H1 (cell line): Measurements from ENCODE around the gene VGLL4. TPM values are rescaled to one million over a fixed set of nuclear protein-coding genes. Genes with fewer than 3 reads are reported as not detected.

Source experiments
- CTCF ChIA-PET: fragments of 300-600 bp; sonication (Branson Sonifier 250); formaldehyde crosslinking; loops from one replicate; lab custom pipeline; 2021; ENCODE audit not compliant: partially characterized antibody; lab: Charles Lee
- POLR2A ChIA-PET: fragments of 300-600 bp; sonication (Branson Sonifier 250); formaldehyde crosslinking; loops from one replicate; lab custom pipeline; 2021; ENCODE audit warnings: inconsistent platforms; ENCODE audit not compliant: partially characterized antibody; lab: Charles Lee
- DNase-seq, 2 experiments: peaks; one replicate each; pipeline versions ENCODE4 v3.0.0 to v3.0.0-alpha.2; 2010 to 2022; ENCODE audit warnings: low spot score in 2 of 2, low read depth in 1 of 2, mixed read lengths in 1 of 2
- FAIRE-seq: peaks from 2 replicates; lab custom pipeline; 2011; peaks lifted over from hg19 to GRCh38; lab: Jason Lieb, UNC
- H2AFZ ChIP-seq: 2 replicates; pipeline ENCODE4 v1.8.1; 2012; ENCODE audit warnings: low read length, inconsistent platforms
- H2AK5ac ChIP-seq: 2 replicates; pipeline ENCODE4 v1.6.1; 2013; ENCODE audit warnings: low read depth, low read length
- H2BK120ac ChIP-seq: replicated peaks from 2 replicates; pipeline ENCODE3; 2013; ENCODE audit warnings: low read depth, low read length, inconsistent platforms
- H2BK12ac ChIP-seq: 2 replicates; pipeline ENCODE4 v1.6.1; 2013; ENCODE audit warnings: low read depth, low read length
- H2BK15ac ChIP-seq: 2 replicates; pipeline ENCODE4 v1.6.1; 2013; ENCODE audit warnings: low read length
- H2BK20ac ChIP-seq: 2 replicates; pipeline ENCODE4 v1.6.1; 2013; ENCODE audit warnings: low read length
- H2BK5ac ChIP-seq: 2 replicates; pipeline ENCODE4 v1.6.1; 2013; ENCODE audit warnings: low read depth, low read length
- H3K14ac ChIP-seq: 2 replicates; pipeline ENCODE4 v1.6.1; 2013; ENCODE audit warnings: inconsistent platforms; ENCODE audit not compliant: insufficient read length
- H3K18ac ChIP-seq: 2 replicates; pipeline ENCODE4 v1.6.1; 2013; ENCODE audit warnings: low read length; ENCODE audit errors: extremely low read depth
- H3K23ac ChIP-seq: 2 replicates; pipeline ENCODE4 v1.6.1; 2013; ENCODE audit warnings: inconsistent platforms; ENCODE audit not compliant: insufficient read length
- H3K23me2 ChIP-seq: 2 replicates; pipeline ENCODE4 v1.6.1; 2013; ENCODE audit warnings: low read depth, low read length
- H3K27ac ChIP-seq: 2 replicates; pipeline ENCODE4 v1.6.1; 2011; ENCODE audit warnings: low read depth, low read length, inconsistent platforms
- H3K27me3 ChIP-seq, 4 experiments: replicated peaks in 1 of 4; 1 replicate in 1 of 4; 2 replicates in 3 of 4; pipeline versions ENCODE4 v1.6.1 to v1.8.1; 2011 to 2013; ENCODE audit warnings: low read length in 3 of 4, mild to moderate bottlenecking in 3 of 4, inconsistent platforms in 2 of 4, mixed read lengths in 2 of 4, moderate library complexity in 1 of 4; ENCODE audit not compliant: control insufficient read depth in 3 of 4, insufficient read depth in 3 of 4; ENCODE audit errors: extremely low read depth in 1 of 4
- H3K36me3 ChIP-seq, 4 experiments: 2 replicates each; pipeline versions ENCODE4 v1.6.1 to v1.8.1; 2011 to 2013; ENCODE audit warnings: mild to moderate bottlenecking in 4 of 4, low read length in 3 of 4, moderate library complexity in 2 of 4, control low read depth in 1 of 4, inconsistent platforms in 1 of 4; ENCODE audit not compliant: insufficient read depth in 4 of 4, control insufficient read depth in 2 of 4
- H3K4ac ChIP-seq: replicated peaks from 2 replicates; pipeline ENCODE3; 2013; ENCODE audit warnings: low read length, low read depth, mixed read lengths, inconsistent platforms; ENCODE audit not compliant: insufficient read length
- H3K4me1 ChIP-seq, 4 experiments: replicated peaks in 1 of 4; 1 replicate in 1 of 4; 2 replicates in 3 of 4; pipeline versions ENCODE4 v1.6.1 to v1.8.1; 2011 to 2013; ENCODE audit warnings: low read length in 3 of 4, inconsistent platforms in 2 of 4, mixed read lengths in 1 of 4; ENCODE audit not compliant: insufficient read depth in 4 of 4, control insufficient read depth in 3 of 4
- H3K4me2 ChIP-seq, 2 experiments: 2 replicates each; pipeline versions ENCODE4 v1.6.1 to v1.8.1; 2011 to 2013; ENCODE audit warnings: low read depth in 2 of 2, low read length in 2 of 2, control low read depth in 1 of 2, inconsistent platforms in 1 of 2, mild to moderate bottlenecking in 1 of 2; ENCODE audit not compliant: insufficient read depth in 1 of 2
- H3K4me3 ChIP-seq, 4 experiments: fragments of 200-600, 300-600 bp in 1 of 4; sonication (generic), shearing (Covaris generic), sonication (Bioruptor Twin) in 1 of 4; 2 replicates each; pipeline versions ENCODE4 v1.5.1 to v1.8.1; 2011 to 2016; ENCODE audit warnings: low read length in 4 of 4, low read depth in 3 of 4, control low read depth in 2 of 4, inconsistent platforms in 2 of 4, mild to moderate bottlenecking in 2 of 4, mixed read lengths in 1 of 4, moderate library complexity in 1 of 4; ENCODE audit not compliant: insufficient read depth in 2 of 4; ENCODE audit errors: extremely low read depth in 1 of 4
- H3K56ac ChIP-seq: replicated peaks from 2 replicates; pipeline ENCODE3; 2013; ENCODE audit warnings: low read depth, mild to moderate bottlenecking, mixed read lengths, low read length, inconsistent platforms; ENCODE audit not compliant: insufficient read length
- H3K79me1 ChIP-seq: 2 replicates; pipeline ENCODE4 v1.6.1; 2013; ENCODE audit warnings: low read depth, low read length, control low read depth
- H3K79me2 ChIP-seq, 2 experiments: 2 replicates each; pipeline versions ENCODE4 v1.6.1 to v1.8.1; 2012 to 2013; ENCODE audit warnings: low read length in 2 of 2, mild to moderate bottlenecking in 2 of 2, inconsistent platforms in 1 of 2; ENCODE audit not compliant: insufficient read depth in 2 of 2, control insufficient read depth in 1 of 2
- H3K9ac ChIP-seq, 4 experiments: replicated peaks in 1 of 4; 1 replicate in 1 of 4; 2 replicates in 3 of 4; pipeline versions ENCODE4 v1.6.1 to v1.8.1; 2011 to 2013; ENCODE audit warnings: low read depth in 3 of 4, low read length in 3 of 4, control low read depth in 2 of 4, mild to moderate bottlenecking in 2 of 4, moderate library complexity in 2 of 4, inconsistent platforms in 1 of 4; ENCODE audit errors: extremely low read depth in 1 of 4
- H3K9me3 ChIP-seq, 2 experiments: 2 replicates each; pipeline versions ENCODE4 v1.6.1 to v1.8.1; 2012 to 2013; ENCODE audit warnings: mild to moderate bottlenecking in 2 of 2, moderate library complexity in 2 of 2, control low read depth in 1 of 2, inconsistent platforms in 1 of 2, low read depth in 1 of 2, low read length in 1 of 2, mixed read lengths in 1 of 2; ENCODE audit not compliant: insufficient read depth in 2 of 2
- H4K20me1 ChIP-seq, 2 experiments: replicated peaks in 1 of 2; 2 replicates each; pipeline versions ENCODE3 to v1.8.1; 2011 to 2013; ENCODE audit warnings: inconsistent platforms in 2 of 2, low read length in 2 of 2, mild to moderate bottlenecking in 1 of 2; ENCODE audit not compliant: insufficient read depth in 2 of 2, control insufficient read depth in 1 of 2
- H4K5ac ChIP-seq: 2 replicates; pipeline ENCODE4 v1.6.1; 2013; ENCODE audit warnings: low read length, low read depth, mixed read lengths, inconsistent platforms; ENCODE audit not compliant: insufficient read length
- H4K8ac ChIP-seq: 2 replicates; pipeline ENCODE4 v1.8.0; 2013; ENCODE audit warnings: mild to moderate bottlenecking, moderate library complexity, low read length, inconsistent platforms; ENCODE audit not compliant: insufficient read depth; ENCODE audit errors: extremely low read depth
- H4K91ac ChIP-seq: replicated peaks from 2 replicates; pipeline ENCODE3; 2013; ENCODE audit warnings: low read length, mixed read lengths, inconsistent platforms; ENCODE audit not compliant: insufficient read length
- BRCA1 ChIP-seq: IDR thresholded peaks from 2 replicates; pipeline ENCODE4 v1.6.1; 2012; ENCODE audit warnings: low read depth, low read length, improper control_type of control experiment
- KDM4A ChIP-seq: IDR thresholded peaks from one replicate; pipeline ENCODE4 v1.7.1; 2012; ENCODE audit warnings: low read depth, mild to moderate bottlenecking, moderate library complexity, low read length, inconsistent platforms; ENCODE audit not compliant: severe bottlenecking
- POLR2AphosphoS5 ChIP-seq: IDR thresholded peaks from 2 replicates; pipeline ENCODE4 v1.6.1; 2011; ENCODE audit warnings: low read depth, low read length
- SIRT6 ChIP-seq: IDR thresholded peaks from one replicate; pipeline ENCODE4 v1.7.1; 2012; ENCODE audit warnings: low read length, inconsistent platforms
- SP1 ChIP-seq: IDR thresholded peaks from 2 replicates; pipeline ENCODE4 v1.6.1; 2011; ENCODE audit warnings: low read depth, low read length
- WGBS, 2 experiments: shearing (Covaris generic) in 1 of 2; methylation state at CpG; one replicate each; pipeline versions ENCODE4 v1.1.6 to v1.1.7; 2013 to 2015; ENCODE audit warnings: low lambda C conversion rate in 2 of 2, mixed read lengths in 2 of 2, inconsistent platforms in 1 of 2, low coverage in 1 of 2, missing lambda C conversion rate in 1 of 2; ENCODE audit not compliant: insufficient replicate concordance in 2 of 2, insufficient coverage in 1 of 2, insufficient read length in 1 of 2; ENCODE audit errors: extremely low coverage in 1 of 2, missing lambda C conversion rate in 1 of 2; 5-methylcytosine and 5-hydroxymethylcytosine counted together
- polyA plus RNA-seq, 7 experiments: library from polyadenylated mRNA; depleted of rRNA in 3 of 7; stranded (reverse) in 5 of 7; unstranded in 2 of 7; fragments of >200 nt in 5 of 7; fragments of 200-250 nt in 2 of 7; gene quantifications; 1 replicate in 5 of 7; 2 replicates in 1 of 7; 4 replicates in 1 of 7; pipeline versions ENCODE4 v1.2.1 to v1.2.3, GENCODE V29; 2011 to 2013; ENCODE audit warnings: missing spikeins in 2 of 7, mixed read lengths in 2 of 7
- total RNA-seq: library from RNA; stranded (reverse); fragmentation: NEBNext Ultra II Directional; extraction: Animal tissue kit (Norgen Biotek cat#: 25700); gene quantifications from 2 replicates; pipeline ENCODE4 v1.2.1, GENCODE V29; 2021
- TF ChIP-seq, protein P1 (sequence below), 3 experiments: IDR thresholded peaks; 1 replicate in 2 of 3; 2 replicates in 1 of 3; pipeline versions ENCODE4 v1.5.1 to v1.6.1; 2011; ENCODE audit warnings: low read length in 3 of 3, mild to moderate bottlenecking in 3 of 3, inconsistent platforms in 2 of 3, low read depth in 1 of 3, moderate library complexity in 1 of 3; ENCODE audit not compliant: insufficient read depth in 1 of 3; ENCODE audit errors: control extremely low read depth in 1 of 3

Gene VGLL4
- total and polyA plus RNA-seq, 2 of the 8 experiments (the other 6 are each of a cell fraction or from before 2014, with no cell fraction given): 45.1 to 50.0 TPM

DNA sequence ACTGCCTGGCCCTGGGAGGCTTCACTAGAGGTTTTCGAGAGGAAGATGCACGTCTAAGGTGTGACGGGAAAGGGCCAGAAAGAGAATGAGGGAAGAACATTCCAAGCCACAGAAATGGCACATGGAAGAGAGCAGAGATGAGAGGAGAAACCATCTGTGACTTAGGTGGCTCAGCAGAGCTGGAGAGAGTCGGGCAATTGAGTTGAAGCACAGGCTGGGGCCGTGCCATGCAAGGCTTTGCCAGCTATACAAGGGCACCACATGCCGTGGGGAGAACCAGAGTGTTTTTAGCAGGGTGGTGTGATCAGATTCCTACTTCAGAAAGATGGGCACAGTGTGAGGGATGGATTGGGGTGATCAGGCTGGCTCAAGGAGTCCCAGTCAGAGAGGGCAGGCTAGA is 126.1 kb downstream of the VGLL4 start:
- Histone ChIP-seq H2BK12ac (0 out of 2 replicates have a peak overlapping the region, but pooled peaks have one; percentile 17), H3K4me3 (no peak overlapping the region), H4K91ac (no peak overlapping the region), H3K79me2 (no peaks in the 10 kb centered on the region), H4K20me1 (no peaks in the 10 kb centered on the region), H3K27me3 (no peaks in the 10 kb centered on the region), H3K23me2 (no peaks in the 10 kb centered on the region), H2AFZ (no peak overlapping the region), H3K36me3 (no peaks in the 10 kb centered on the region), H2BK120ac (no peak overlapping the region), H2AK5ac (0 out of 2 replicates have a peak overlapping the region, but pooled peaks have one; percentile 53), H3K56ac (no peak overlapping the region), H3K9ac (no peak overlapping the region), H4K5ac (no peak overlapping the region), H2BK5ac (no peak overlapping the region), H3K4me1 (no peaks in the 10 kb centered on the region), H3K14ac (no peak overlapping the region), H3K18ac (no peak overlapping the region), H2BK15ac (0 out of 2 replicates have a peak overlapping the region, but pooled peaks have one; percentile 46), H3K4me2 (no peak overlapping the region), H3K9me3 (no peaks in the 10 kb centered on the region), H4K8ac (no peak overlapping the region), H2BK20ac (no peak overlapping the region), H3K4ac (no peak overlapping the region), H3K27ac (no peak overlapping the region), H3K79me1 (no peaks in the 10 kb centered on the region), H3K23ac (no peak overlapping the region)
- FAIRE-seq (no peak), DNase-seq (no peak)
- 89% methylated on average over 6 of the region's 6 CpGs; no CpG with 5 or more reads in 1 of the 2 experiments for WGBS, 2 experiments
- ChIA-PET POLR2A (interaction anchor here (0.6 to 0.9 kb wide), 3 partner anchors 9 to 272 kb away, joined by 3 read pairs; no protein-coding TSS in a partner anchor), CTCF (interaction anchor here (1.0 to 1.1 kb wide), 2 partner anchors 13 to 22 kb away, joined by 3 read pairs; no protein-coding TSS in a partner anchor)
- TF ChIP-seq POLR2AphosphoS5 (no peak), KDM4A (no peak), BRCA1 (no peak), SIRT6 (no peak), SP1 (no peak)
- TF ChIP-seq, protein P1, sequence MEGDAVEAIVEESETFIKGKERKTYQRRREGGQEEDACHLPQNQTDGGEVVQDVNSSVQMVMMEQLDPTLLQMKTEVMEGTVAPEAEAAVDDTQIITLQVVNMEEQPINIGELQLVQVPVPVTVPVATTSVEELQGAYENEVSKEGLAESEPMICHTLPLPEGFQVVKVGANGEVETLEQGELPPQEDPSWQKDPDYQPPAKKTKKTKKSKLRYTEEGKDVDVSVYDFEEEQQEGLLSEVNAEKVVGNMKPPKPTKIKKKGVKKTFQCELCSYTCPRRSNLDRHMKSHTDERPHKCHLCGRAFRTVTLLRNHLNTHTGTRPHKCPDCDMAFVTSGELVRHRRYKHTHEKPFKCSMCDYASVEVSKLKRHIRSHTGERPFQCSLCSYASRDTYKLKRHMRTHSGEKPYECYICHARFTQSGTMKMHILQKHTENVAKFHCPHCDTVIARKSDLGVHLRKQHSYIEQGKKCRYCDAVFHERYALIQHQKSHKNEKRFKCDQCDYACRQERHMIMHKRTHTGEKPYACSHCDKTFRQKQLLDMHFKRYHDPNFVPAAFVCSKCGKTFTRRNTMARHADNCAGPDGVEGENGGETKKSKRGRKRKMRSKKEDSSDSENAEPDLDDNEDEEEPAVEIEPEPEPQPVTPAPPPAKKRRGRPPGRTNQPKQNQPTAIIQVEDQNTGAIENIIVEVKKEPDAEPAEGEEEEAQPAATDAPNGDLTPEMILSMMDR (IDR thresholded peaks at IDR 0.05; ENCODE audit: control extremely low read depth in 1 of 3, insufficient read depth in 1 of 3, low read depth in 1 of 3, low read length in 3 of 3): no peak
